ENCODE data around the gene ADSS2. TPM values are rescaled to one million over a fixed set of nuclear protein-coding genes. Genes with fewer than 3 reads are reported as not detected.

Gene ADSS2
- total RNA-seq, 1 donor, result 51.2 TPM

- H3K4me3 ChIP-seq (ENCODE audit: low read depth, low read length), result no peak overlapping the region
- DNase-seq (ENCODE audit: low read depth), result no peak
- no peak for TF ChIP-seq CTCF (IDR thresholded peaks at IDR 0.05; ENCODE audit: insufficient read depth, low read length)
These were observed 32.7 kb downstream of the ADSS2 start for GRCh38 chr1:244419024-244419423.

DNA sequence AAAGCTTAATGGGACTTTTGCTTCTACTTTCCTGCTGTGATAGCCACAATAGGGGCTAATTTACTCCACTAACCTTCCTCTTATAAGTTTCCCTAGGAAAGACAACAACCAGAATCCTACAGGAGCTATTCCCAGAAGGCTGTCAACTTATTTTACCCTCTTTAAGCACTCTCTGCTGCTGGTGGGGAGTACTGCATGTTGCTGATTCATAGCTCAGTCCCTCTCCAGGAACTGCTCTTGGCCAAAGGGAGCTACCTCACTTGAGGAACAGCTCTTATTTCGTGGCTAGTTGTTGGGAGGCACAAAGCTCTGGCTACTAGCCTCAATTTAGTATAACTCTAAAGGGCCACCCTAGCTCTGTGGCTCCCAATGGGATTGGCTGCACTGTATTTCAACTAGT, 37.2 kb downstream of the ADSS2 start:
- DNase-seq (ENCODE audit: low read depth), result peak; percentile 80
- H3K4me3 ChIP-seq (ENCODE audit: low read depth, low read length), result no peak overlapping the region
- peak; percentile 63 for TF ChIP-seq CTCF (IDR thresholded peaks at IDR 0.05; ENCODE audit: insufficient read depth, low read length)

DNA sequence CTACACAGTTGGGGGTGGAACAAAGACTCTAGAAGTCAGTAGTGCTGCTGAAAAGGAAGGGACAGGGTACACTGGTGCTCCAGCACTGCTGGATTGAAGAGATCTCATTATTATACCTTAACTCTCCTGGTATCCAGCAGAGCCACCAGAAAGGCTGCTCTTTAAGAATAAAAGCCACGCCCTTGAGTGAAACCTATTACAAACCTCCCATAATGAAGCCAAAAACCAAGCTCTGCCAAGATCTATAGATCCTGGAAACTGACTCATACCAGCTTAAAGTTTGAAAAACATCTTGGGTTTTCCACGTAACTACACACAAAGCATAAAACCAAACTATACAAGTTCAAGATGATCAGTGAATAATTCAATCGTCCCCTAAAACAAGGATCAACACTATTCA, 38.0 kb downstream of the ADSS2 start:
- H3K4me3 ChIP-seq (ENCODE audit: low read depth, low read length), result no peak overlapping the region
- DNase-seq (ENCODE audit: low read depth), result peak; percentile 9
- TF ChIP-seq CTCF (IDR thresholded peaks at IDR 0.05; ENCODE audit: insufficient read depth, low read length), result no peak

- no peak for DNase-seq (ENCODE audit: low read depth)
- TF ChIP-seq CTCF (IDR thresholded peaks at IDR 0.05; ENCODE audit: insufficient read depth, low read length), result no peak
- no peak overlapping the region for H3K4me3 ChIP-seq (ENCODE audit: low read depth, low read length)
These were observed 39.5 kb downstream of the ADSS2 start for GRCh38 chr1:244412176-244412575.

GRCh38 chr1:244409701-244410100, 42.0 kb downstream of the ADSS2 start:
- no peak for DNase-seq (ENCODE audit: low read depth)
- TF ChIP-seq CTCF (IDR thresholded peaks at IDR 0.05; ENCODE audit: insufficient read depth, low read length), result no peak
- no peak overlapping the region for H3K4me3 ChIP-seq (ENCODE audit: low read depth, low read length)

- DNase-seq (ENCODE audit: low read depth), result no peak
- H3K4me3 ChIP-seq (ENCODE audit: low read depth, low read length), result no peak overlapping the region
- no peak for TF ChIP-seq CTCF (IDR thresholded peaks at IDR 0.05; ENCODE audit: insufficient read depth, low read length)
These were observed 45.4 kb downstream of the ADSS2 start for GRCh38 chr1:244406337-244406736.

- H3K4me3 ChIP-seq (ENCODE audit: low read depth, low read length), result no peak overlapping the region
- DNase-seq (ENCODE audit: low read depth), result no peak
- no peak for TF ChIP-seq CTCF (IDR thresholded peaks at IDR 0.05; ENCODE audit: insufficient read depth, low read length)
These were observed 45.9 kb downstream of the ADSS2 start for GRCh38 chr1:244405856-244406255.
